B cell (primary cell): ENCODE measurements around the gene PHOSPHO1. TPM values are rescaled to one million over a fixed set of nuclear protein-coding genes. Genes with fewer than 3 reads are reported as not detected.

ENCODE experiments used
- ATAC-seq: fragments of 200-7000 bp; cut with Tn5 transposase; one replicate; pipeline ENCODE4 v1.10.0; 2021; ENCODE audit warnings: low read depth, mild to moderate bottlenecking, moderate number of reproducible peaks, moderate library complexity
- CTCF ChIA-PET: fragments of 350-600 bp; sonication (Branson Sonifier 250); formaldehyde crosslinking; loops from one replicate; lab custom pipeline; 2021; ENCODE audit warnings: antibody characterized with exemption, inconsistent platforms; lab: Charles Lee
- POLR2A ChIA-PET: fragments of 350-600 bp; sonication (Branson Sonifier 250); formaldehyde crosslinking; loops from one replicate; lab custom pipeline; 2021; ENCODE audit warnings: antibody characterized with exemption; lab: Charles Lee
- DNase-seq: peaks from one replicate; pipeline ENCODE4 v3.0.0; 2013
- H2AFZ ChIP-seq: 2 replicates; pipeline ENCODE4 v1.6.1; 2012; ENCODE audit warnings: mild to moderate bottlenecking, low read depth, low read length; ENCODE audit not compliant: insufficient read depth, poor library complexity, severe bottlenecking
- H3K27ac ChIP-seq, 2 donors: 1 replicate in 1 of 2; 2 replicates in 1 of 2; pipeline ENCODE4 v1.5.1; 2012 to 2013; ENCODE audit warnings: low read length in 2 of 2, mild to moderate bottlenecking in 2 of 2, moderate library complexity in 1 of 2
- H3K27me3 ChIP-seq, 4 experiments: fragments of 200-600 bp in 1 of 4; sonication (generic) in 1 of 4; replicated peaks in 1 of 4; 1 replicate in 2 of 4; 2 replicates in 2 of 4; pipeline versions ENCODE4 v1.6.1 to v1.7.0; 2013 to 2016; ENCODE audit warnings: low read length in 3 of 4, mild to moderate bottlenecking in 2 of 4, mixed read lengths in 1 of 4, moderate library complexity in 1 of 4; ENCODE audit not compliant: insufficient read depth in 4 of 4, control insufficient read depth in 3 of 4; ENCODE audit errors: control extremely low read depth in 1 of 4
- H3K36me3 ChIP-seq, 2 experiments: replicated peaks in 1 of 2; 1 replicate in 1 of 2; 2 replicates in 1 of 2; pipeline versions ENCODE4 v1.6.1 to v1.7.1; 2013; ENCODE audit warnings: low read length in 1 of 2; ENCODE audit not compliant: insufficient read depth in 2 of 2, control insufficient read depth in 1 of 2; ENCODE audit errors: control extremely low read depth in 1 of 2, extremely low read depth in 1 of 2
- H3K4me1 ChIP-seq, 2 donors: fragments of 200-600 bp in 1 of 2; sonication (generic) in 1 of 2; 1 replicate in 1 of 2; 2 replicates in 1 of 2; pipeline versions ENCODE4 v1.5.1 to v1.6.1; 2013 to 2017; ENCODE audit warnings: low read length in 2 of 2; ENCODE audit not compliant: control insufficient read depth in 2 of 2, insufficient read depth in 2 of 2
- H3K4me2 ChIP-seq: replicated peaks from 2 replicates; pipeline ENCODE3; 2012; ENCODE audit warnings: mild to moderate bottlenecking, low read depth, low read length; ENCODE audit not compliant: poor library complexity, severe bottlenecking
- H3K4me3 ChIP-seq, 5 experiments: fragments of 200-600 bp in 1 of 5; sonication (generic) in 1 of 5; 1 replicate in 3 of 5; 2 replicates in 2 of 5; pipeline versions ENCODE4 v1.5.1 to v1.7.0; 2011 to 2016; ENCODE audit warnings: low read length in 4 of 5, mild to moderate bottlenecking in 4 of 5, low read depth in 2 of 5, control low read depth in 1 of 5, moderate library complexity in 1 of 5; ENCODE audit not compliant: insufficient read depth in 1 of 5; ENCODE audit errors: control extremely low read depth in 1 of 5, extremely low read depth in 1 of 5
- H3K79me2 ChIP-seq: fragments of 200-600 bp; sonication (generic); one replicate; pipeline ENCODE4 v1.6.0; 2016; ENCODE audit warnings: low read length; ENCODE audit not compliant: control insufficient read depth, insufficient read depth
- H3K9ac ChIP-seq: fragments of 200-600 bp; sonication (generic); 2 replicates; pipeline ENCODE4 v1.6.1; 2017; ENCODE audit warnings: mild to moderate bottlenecking, low read length, moderate library complexity
- H3K9me3 ChIP-seq, 3 donors: one replicate each; pipeline versions ENCODE4 v1.6.1 to v1.7.1; 2013; ENCODE audit warnings: low read length in 2 of 3; ENCODE audit not compliant: control insufficient read depth in 2 of 3, insufficient read depth in 1 of 3; ENCODE audit errors: control extremely low read depth in 1 of 3
- H4K20me1 ChIP-seq: 2 replicates; pipeline ENCODE4 v1.6.0; 2012; ENCODE audit warnings: mild to moderate bottlenecking, low read length; ENCODE audit not compliant: insufficient read depth, control insufficient read depth, poor library complexity, severe bottlenecking
- H3K27ac Mint-ChIP-seq: one replicate; pipeline ENCODE4 v1.8.0; 2021; ENCODE audit warnings: mixed read lengths
- H3K27me3 Mint-ChIP-seq: one replicate; pipeline ENCODE4 v1.8.0; 2021; ENCODE audit warnings: mixed read lengths
- H3K4me1 Mint-ChIP-seq: one replicate; pipeline ENCODE4 v1.8.0; 2021; ENCODE audit warnings: mixed read lengths
- H3K4me3 Mint-ChIP-seq: one replicate; pipeline ENCODE4 v1.8.0; 2021; ENCODE audit warnings: mixed read lengths
- H3K9me3 Mint-ChIP-seq: one replicate; pipeline ENCODE4 v1.8.0; 2022; ENCODE audit warnings: mixed read lengths; ENCODE audit not compliant: insufficient read depth
- CTCF ChIP-seq: fragments of 200-600 bp; IDR thresholded peaks from one replicate; pipeline ENCODE4 v1.8.0; 2022; ENCODE audit warnings: antibody characterized with exemption, mild to moderate bottlenecking
- EZH2 ChIP-seq: IDR thresholded peaks from 2 replicates; pipeline ENCODE4 v1.6.1; 2012; ENCODE audit warnings: borderline replicate concordance, low read depth, mild to moderate bottlenecking, moderate library complexity, low read length; ENCODE audit not compliant: insufficient read depth, poor library complexity, severe bottlenecking
- WGBS: methylation state at CpG from one replicate; pipeline ENCODE4 v1.1.5; 2013; ENCODE audit warnings: missing lambda C conversion rate; ENCODE audit not compliant: insufficient coverage; 5-methylcytosine and 5-hydroxymethylcytosine counted together
- intact Hi-C: fragments of 100-400 bp; cut with micrococcal nuclease; formaldehyde crosslinking; loops from one replicate; pipeline ENCODE4 v1.10.0; 2022
- polyA plus RNA-seq: library from polyadenylated mRNA; depleted of rRNA; stranded (reverse); fragments of >200 nt; gene quantifications from 2 replicates; pipeline ENCODE4 v1.2.3, GENCODE V29; 2012
- total RNA-seq, 2 donors: library from RNA; stranded (reverse); fragments of 120-200 nt in 1 of 2; gene quantifications; 1 replicate in 1 of 2; 2 replicates in 1 of 2; pipeline versions ENCODE4 v1.2.3 to v1.2.4, GENCODE V29; 2013 to 2022

Gene PHOSPHO1
- total and polyA plus RNA-seq, 2 donors (not counting 1 experiment from before 2014, with no cell fraction given) = 0.15 TPM; not detected in 1

- POLR2A ChIA-PET = no interaction called here
- Histone ChIP-seq H3K9me3 (no peaks in the 10 kb centered on the region), H3K4me2 (no peak overlapping the region), H3K79me2 (no peaks in the 10 kb centered on the region), H3K36me3 (no peaks in the 10 kb centered on the region), H3K27ac (no peak overlapping the region), H3K4me1 (peaks cover 7% of the 10 kb centered on the region in 2 donors), H4K20me1 (no peaks in the 10 kb centered on the region), H2AFZ (no peak overlapping the region), H3K9ac (no peak overlapping the region), H3K27me3 (peaks cover 0 to 4% (median 2%) of the 10 kb centered on the region in 4 experiments), H3K4me3 (no peak overlapping the region)
- 69% methylated on average over 3 of the region's 4 CpGs for WGBS
- ATAC-seq (no peak), DNase-seq (no peak)
- Mint-ChIP-seq H3K27ac (no peak overlapping the region), H3K27me3 (peaks cover 31% of the 10 kb centered on the region), H3K4me1 (peaks cover 5% of the 10 kb centered on the region), H3K9me3 (no peaks in the 10 kb centered on the region), H3K4me3 (no peak overlapping the region)
- CTCF ChIA-PET = interaction anchor here (1.2 to 2.0 kb wide), 2 partner anchors 8 to 56 kb away, joined by 3 to 10 read pairs; no protein-coding TSS in a partner anchor
- intact Hi-C loops = no loop called here
- no peak for TF ChIP-seq CTCF
- no peak for TF ChIP-seq EZH2
Observed at GRCh38 chr17:49235896-49236295, 5.3 kb upstream of the PHOSPHO1 start.

- peaks cover 0 to 12% (median 6%) of the 10 kb centered on the region in 4 experiments for H3K27me3 ChIP-seq
- no peak overlapping the region for H3K27ac Mint-ChIP-seq
- H3K27me3 Mint-ChIP-seq = peaks cover 28% of the 10 kb centered on the region
- H3K4me1 ChIP-seq = peaks cover 15 to 18% of the 10 kb centered on the region in 2 donors
- peaks cover 7% of the 10 kb centered on the region for H3K4me1 Mint-ChIP-seq
- no peaks in the 10 kb centered on the region for H3K9me3 Mint-ChIP-seq
- ChIA-PET POLR2A (no interaction called here), CTCF (interaction anchor here (1.4 kb wide), 1 partner anchor 9 kb away, joined by 3 read pairs; no protein-coding TSS in a partner anchor)
- ATAC-seq = no peak
- H3K79me2 ChIP-seq = no peaks in the 10 kb centered on the region
- H3K9me3 ChIP-seq = no peaks in the 10 kb centered on the region
- H2AFZ ChIP-seq = no peak overlapping the region
- no peak for DNase-seq
- no peak overlapping the region for H3K4me3 Mint-ChIP-seq
- 94% methylated on average over 2 of the region's 5 CpGs for whole genome bisulfite sequencing
- peaks cover 5% of the 10 kb centered on the region for H4K20me1 ChIP-seq
- TF ChIP-seq CTCF (no peak), EZH2 (no peak)
- no peak overlapping the region for H3K27ac ChIP-seq
- no peak overlapping the region for H3K9ac ChIP-seq
- H3K4me2 ChIP-seq = no peak overlapping the region
- H3K4me3 ChIP-seq = no peak overlapping the region
- H3K36me3 ChIP-seq = no peaks in the 10 kb centered on the region
- intact Hi-C loops = loop anchor here (5.0 kb wide), 2 partner anchors 158 to 533 kb away; no protein-coding TSS in a partner anchor
Observed at GRCh38 chr17:49234509-49235080, 4.0 kb upstream of the PHOSPHO1 start.
